Pulmonary artery endothelial cell (primary cell): ENCODE results near the gene ACTRT2. TPM values are rescaled to one million over a fixed set of nuclear protein-coding genes. Genes with fewer than 3 reads are reported as not detected.

Experiments
- DNase-seq: peaks from one replicate; pipeline ENCODE4 v3.0.0-alpha.2; 2011; ENCODE audit warnings: low read depth, low spot score
- total RNA-seq: library from RNA; depleted of rRNA; stranded (reverse); fragments of >200 nt; gene quantifications from 2 replicates; pipeline ENCODE4 v1.2.3, GENCODE V29; 2014

Gene ACTRT2
- total RNA-seq, 1 donor from 2014 or later: not detected

- no peak for DNase-seq
Measured at GRCh38 chr1:3067671-3068563, 46.6 kb downstream of the ACTRT2 start.

- DNase-seq: no peak
Measured at GRCh38 chr1:3068564-3069431, 47.5 kb downstream of the ACTRT2 start, which contains the start of gene PRDM16. PRDM16 (plus strand) TSS chr1:3069203; CDS start chr1:3069260, 57 bp downstream.

GRCh38 chr1:3069491-3070308 lies 48.4 kb downstream of the ACTRT2 start:
- no peak for DNase-seq

- no peak for DNase-seq
Measured at GRCh38 chr1:3070309-3070643, 49.0 kb downstream of the ACTRT2 start.

DNA sequence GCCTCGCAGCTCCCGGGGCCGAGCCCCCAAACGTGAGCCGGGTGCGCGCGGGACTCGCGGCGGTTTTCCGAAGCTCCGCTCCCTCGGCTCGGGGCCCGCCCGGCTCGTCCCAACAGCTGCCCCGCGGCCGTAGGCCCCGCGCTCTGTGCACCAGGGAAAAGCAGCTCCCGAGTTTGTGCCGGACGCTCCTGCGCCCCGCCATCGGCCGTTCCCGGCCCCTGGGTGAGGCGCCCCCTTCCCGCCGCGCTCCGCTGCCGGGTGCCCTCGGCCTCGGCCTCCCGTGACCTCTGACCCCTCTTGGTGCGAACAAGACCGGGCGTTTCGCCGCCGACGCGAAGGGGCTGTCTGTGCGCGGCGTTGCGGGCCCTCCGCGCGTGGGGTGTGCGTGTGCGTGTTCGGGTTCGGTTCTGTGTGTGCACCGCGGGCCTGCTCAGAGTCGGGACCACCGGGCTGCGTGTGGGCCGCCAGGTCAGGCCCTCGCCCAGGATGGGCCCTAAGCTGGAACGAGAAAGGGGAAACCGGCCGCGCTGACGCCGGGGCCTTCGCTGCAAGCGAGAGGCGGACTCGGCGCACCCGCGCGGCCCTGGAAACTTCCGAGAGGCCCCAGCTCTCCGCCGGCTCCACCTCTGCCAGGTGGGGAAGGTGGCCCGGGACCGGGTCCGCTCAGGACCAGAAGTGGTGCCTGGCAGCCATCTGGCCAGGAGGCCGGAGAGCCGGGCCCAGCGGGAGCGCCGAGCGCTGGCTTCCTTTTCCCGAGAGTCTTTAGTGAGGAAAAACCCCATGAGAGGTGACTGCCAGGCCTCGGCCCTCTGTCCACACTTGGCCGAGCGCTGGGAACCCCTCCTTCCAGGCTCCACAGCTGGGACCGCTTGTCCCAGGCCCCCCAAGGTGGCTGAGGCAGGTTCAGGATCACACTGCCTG lies 49.6 kb downstream of the ACTRT2 start:
- DNase-seq: no peak

- no peak for DNase-seq
Measured at GRCh38 chr1:3071565-3072390, 50.5 kb downstream of the ACTRT2 start.

Other genes starting within 250 kb of the ACTRT2 start
- gene TTC34, start 219.8 kb upstream of the ACTRT2 start, total RNA-seq: 0.07 TPM in 2 replicates
- gene PRDM16, start 47.7 kb downstream of the ACTRT2 start, total RNA-seq: 0.13 and 0.35 TPM in 2 replicates